Measurements from ENCODE around the gene SYNGAP1. TPM values are rescaled to one million over a fixed set of nuclear protein-coding genes. Genes with fewer than 3 reads are reported as not detected.

The SYNGAP1 gene
- total RNA-seq, 2 experiments from 2014 or later = 43.6 to 45.6 TPM

Small RNAs within 50 kb of the gene (microRNA-seq; reads per million reads assigned to microRNA genes)
- gene MIR5004 (ENCODE audit: borderline replicate concordance) = not detected

Other genes with a start within 250 kb of the SYNGAP1 start
- 1 to 10 TPM; 1.9 to 2.0 TPM for gene COL11A2, start 227.6 kb upstream of the SYNGAP1 start, total RNA-seq
- gene RXRB, start 219.4 kb upstream of the SYNGAP1 start, total RNA-seq = 10 to 100 TPM; 41.0 to 45.4 TPM
- gene SLC39A7, start 219.2 kb upstream of the SYNGAP1 start, total RNA-seq = 10 to 100 TPM; 33.0 to 41.8 TPM
- gene HSD17B8, start 215.4 kb upstream of the SYNGAP1 start, total RNA-seq = 10 to 100 TPM; 23.4 to 33.2 TPM
- 10 to 100 TPM; 28.3 to 39.3 TPM for gene RING1, start 211.6 kb upstream of the SYNGAP1 start, total RNA-seq
- 10 to 100 TPM; 35.6 to 45.2 TPM for gene VPS52, start 148.2 kb upstream of the SYNGAP1 start, total RNA-seq
- gene RPS18, start 148.0 kb upstream of the SYNGAP1 start, total RNA-seq = 1,000 to 10,000 TPM; 2,706 to 4,631 TPM
- gene B3GALT4, start 142.9 kb upstream of the SYNGAP1 start, total RNA-seq = 1 to 10 TPM; 2.8 to 3.5 TPM
- gene WDR46, start 130.8 kb upstream of the SYNGAP1 start, total RNA-seq = 10 to 100 TPM; 63.5 to 69.4 TPM
- 10 to 100 TPM; 65.4 to 96.9 TPM for gene PFDN6, start 130.5 kb upstream of the SYNGAP1 start, total RNA-seq
- gene RGL2, start 121.1 kb upstream of the SYNGAP1 start, total RNA-seq = 10 to 100 TPM; 19.9 to 21.5 TPM
- gene TAPBP, start 106.0 kb upstream of the SYNGAP1 start, total RNA-seq = 100 to 1,000 TPM; 164 to 190 TPM
- 1 to 10 TPM; 9.0 to 9.9 TPM for gene ZBTB22, start 102.3 kb upstream of the SYNGAP1 start, total RNA-seq
- 10 to 100 TPM; 66.2 to 75.5 TPM for gene DAXX, start 97.1 kb upstream of the SYNGAP1 start, total RNA-seq
- gene KIFC1, start 28.2 kb upstream of the SYNGAP1 start, total RNA-seq = 10 to 100 TPM; 86.0 to 89.3 TPM
- gene PHF1, start 9.1 kb upstream of the SYNGAP1 start, total RNA-seq = 10 to 100 TPM; 24.9 to 28.2 TPM
- gene CUTA, start 2.0 kb upstream of the SYNGAP1 start, total RNA-seq = 100 to 1,000 TPM; 154 to 188 TPM
- gene ZBTB9, start 34.5 kb downstream of the SYNGAP1 start, total RNA-seq = 1 to 10 TPM; 9.3 to 9.5 TPM
- gene BAK1, start 160.2 kb downstream of the SYNGAP1 start, total RNA-seq = 10 to 100 TPM; 37.0 to 43.3 TPM
- gene ITPR3, start 201.3 kb downstream of the SYNGAP1 start, total RNA-seq = 10 to 100 TPM; 42.6 to 42.9 TPM

Measured in activated CD4-positive, alpha-beta T cell treated with anti-CD3 and anti-CD28 coated beads for 36 hours (primary cell).